Liver (tissue), 3 donors: ENCODE data around the gene IRAK3.

Experiments
- RAD21 ChIP-seq, 2 donors: IDR thresholded peaks; 2 replicates each; pipeline ENCODE4 v1.6.1; 2016; ENCODE audit warnings: antibody characterized with exemption in 2 of 2, mild to moderate bottlenecking in 2 of 2
- TF ChIP-seq, protein P1 (sequence below): fragments of 150-350 bp; IDR thresholded peaks from 2 replicates; pipeline ENCODE4 v1.5.1; 2017; ENCODE audit warnings: improper control_type of control experiment, low read depth, low read length; ENCODE audit not compliant: missing input control
- donor health status: healthy.
- donor health status: healthy.

DNA sequence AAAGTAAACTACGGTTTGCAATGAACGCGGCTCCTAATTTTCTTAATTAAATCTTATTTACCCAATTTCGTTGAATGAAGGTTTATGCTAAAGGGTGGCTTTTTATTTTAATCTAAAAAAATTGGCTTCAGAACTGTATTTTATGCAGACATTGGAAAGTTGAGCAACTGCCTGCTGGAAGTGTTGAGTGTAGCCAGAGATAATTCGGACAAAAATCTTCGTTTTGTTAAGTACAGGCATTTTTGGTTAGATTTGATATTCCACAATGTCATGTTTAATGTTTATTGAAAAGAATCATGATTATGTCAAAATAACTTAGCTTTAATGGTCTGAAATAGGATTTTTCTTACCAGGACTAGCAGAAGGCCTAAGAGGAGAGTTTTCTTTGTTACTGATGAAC, 875 bp downstream of the IRAK3 start:
- TF ChIP-seq, protein P1, sequence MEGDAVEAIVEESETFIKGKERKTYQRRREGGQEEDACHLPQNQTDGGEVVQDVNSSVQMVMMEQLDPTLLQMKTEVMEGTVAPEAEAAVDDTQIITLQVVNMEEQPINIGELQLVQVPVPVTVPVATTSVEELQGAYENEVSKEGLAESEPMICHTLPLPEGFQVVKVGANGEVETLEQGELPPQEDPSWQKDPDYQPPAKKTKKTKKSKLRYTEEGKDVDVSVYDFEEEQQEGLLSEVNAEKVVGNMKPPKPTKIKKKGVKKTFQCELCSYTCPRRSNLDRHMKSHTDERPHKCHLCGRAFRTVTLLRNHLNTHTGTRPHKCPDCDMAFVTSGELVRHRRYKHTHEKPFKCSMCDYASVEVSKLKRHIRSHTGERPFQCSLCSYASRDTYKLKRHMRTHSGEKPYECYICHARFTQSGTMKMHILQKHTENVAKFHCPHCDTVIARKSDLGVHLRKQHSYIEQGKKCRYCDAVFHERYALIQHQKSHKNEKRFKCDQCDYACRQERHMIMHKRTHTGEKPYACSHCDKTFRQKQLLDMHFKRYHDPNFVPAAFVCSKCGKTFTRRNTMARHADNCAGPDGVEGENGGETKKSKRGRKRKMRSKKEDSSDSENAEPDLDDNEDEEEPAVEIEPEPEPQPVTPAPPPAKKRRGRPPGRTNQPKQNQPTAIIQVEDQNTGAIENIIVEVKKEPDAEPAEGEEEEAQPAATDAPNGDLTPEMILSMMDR, result no peak
- no peak for TF ChIP-seq RAD21 (IDR thresholded peaks at IDR 0.05)
